Erythroblast (primary cell): Measurements from ENCODE around the gene RASL12.

ENCODE experiments used
- DNase-seq, 2 experiments: peaks; one replicate each; lab custom pipeline; 2025; lab: John Stamatoyannopoulos, UW
- GATA1 ChIP-seq: IDR thresholded peaks from 2 replicates; pipeline ENCODE4 v1.6.1; 2011; ENCODE audit warnings: low read depth, mild to moderate bottlenecking, control low read depth, low read length, moderate library complexity
- POLR2A ChIP-seq: IDR thresholded peaks from 2 replicates; pipeline ENCODE4 v1.6.1; 2011; ENCODE audit warnings: mild to moderate bottlenecking, low read length

The RASL12 gene

GRCh38 chr15:65072617-65073016, 4.8 kb upstream of the RASL12 start:
- TF ChIP-seq POLR2A (no peak), GATA1 (no peak)
- no peak for DNase-seq

- TF ChIP-seq GATA1, result no peak
- no peak for TF ChIP-seq POLR2A
- DNase-seq, result no peak
Measured at GRCh38 chr15:65072027-65072426, 4.2 kb upstream of the RASL12 start.

- DNase-seq, result no peak
- no peak for TF ChIP-seq GATA1
- no peak for TF ChIP-seq POLR2A
Measured at GRCh38 chr15:65071381-65071811, 3.6 kb upstream of the RASL12 start.

GRCh38 chr15:65069779-65070546, 2.2 kb upstream of the RASL12 start:
- TF ChIP-seq POLR2A (no peak), GATA1 (no peak)
- DNase-seq, result no peak

GRCh38 chr15:65069179-65069578, 1.4 kb upstream of the RASL12 start:
- TF ChIP-seq GATA1, result no peak
- no peak for TF ChIP-seq POLR2A

GRCh38 chr15:65068403-65068788, 605 bp upstream of the RASL12 start:
- TF ChIP-seq POLR2A, result no peak
- TF ChIP-seq GATA1, result no peak
- DNase-seq, result no peak

More at GRCh38 chr15:65069179-65069578, 1.4 kb upstream of the RASL12 start:
- no peak for DNase-seq

GRCh38 chr15:65067317-65067644, 510 bp downstream of the RASL12 start:
- TF ChIP-seq GATA1 (no peak), POLR2A (no peak)
- no peak for DNase-seq

GRCh38 chr15:65066635-65067316, 1.0 kb downstream of the RASL12 start:
- TF ChIP-seq GATA1 (no peak), POLR2A (no peak)
- no peak for DNase-seq

GRCh38 chr15:65066001-65066634, 1.7 kb downstream of the RASL12 start:
- DNase-seq, result no peak
- TF ChIP-seq POLR2A (no peak), GATA1 (no peak)

GRCh38 chr15:65062726-65063125, 5.1 kb downstream of the RASL12 start:
- no peak for DNase-seq
- TF ChIP-seq GATA1, result no peak
- no peak for TF ChIP-seq POLR2A

GRCh38 chr15:65062061-65062460, 5.7 kb downstream of the RASL12 start:
- no peak for TF ChIP-seq GATA1

GRCh38 chr15:65060641-65061397, 7.0 kb downstream of the RASL12 start:
- DNase-seq, result no peak
- TF ChIP-seq POLR2A (no peak), GATA1 (no peak)

More at GRCh38 chr15:65062061-65062460, 5.7 kb downstream of the RASL12 start:
- DNase-seq, result no peak

- no peak for DNase-seq
- TF ChIP-seq GATA1, result no peak
- TF ChIP-seq POLR2A, result no peak
Measured at GRCh38 chr15:65059931-65060596, 7.7 kb downstream of the RASL12 start.
